Esophagus squamous epithelium (tissue), 4 donors: ENCODE data around the gene SLC35G2.

Experiments used
- CTCF ChIP-seq, 6 experiments: fragments of 450-650 bp in 4 of 6; fragments of 200-600 bp in 2 of 6; sonication (generic) in 2 of 6; IDR thresholded peaks; one replicate each; pipeline ENCODE4 v1.5.1; 2016 to 2019; ENCODE audit warnings: antibody characterized with exemption in 6 of 6, mild to moderate bottlenecking in 4 of 6, moderate library complexity in 4 of 6
- POLR2A ChIP-seq, 4 donors: fragments of 450-650 bp; IDR thresholded peaks; one replicate each; pipeline ENCODE4 v1.6.1; 2017; ENCODE audit warnings: antibody characterized with exemption in 4 of 4, mild to moderate bottlenecking in 4 of 4, moderate library complexity in 3 of 4

- TF ChIP-seq CTCF (IDR thresholded peaks at IDR 0.05) (no peak), POLR2A (IDR thresholded peaks at IDR 0.05) (no peak)
Measured at GRCh38 chr3:136856665-136857064, 37.7 kb downstream of the SLC35G2 start.
